Measurements from ENCODE around the gene ZSWIM4. TPM values are rescaled to one million over a fixed set of nuclear protein-coding genes. Genes with fewer than 3 reads are reported as not detected.

Gene ZSWIM4
- polyA plus RNA-seq, 3 donors = 0.19 to 1.1 (median 0.23) TPM

DNA sequence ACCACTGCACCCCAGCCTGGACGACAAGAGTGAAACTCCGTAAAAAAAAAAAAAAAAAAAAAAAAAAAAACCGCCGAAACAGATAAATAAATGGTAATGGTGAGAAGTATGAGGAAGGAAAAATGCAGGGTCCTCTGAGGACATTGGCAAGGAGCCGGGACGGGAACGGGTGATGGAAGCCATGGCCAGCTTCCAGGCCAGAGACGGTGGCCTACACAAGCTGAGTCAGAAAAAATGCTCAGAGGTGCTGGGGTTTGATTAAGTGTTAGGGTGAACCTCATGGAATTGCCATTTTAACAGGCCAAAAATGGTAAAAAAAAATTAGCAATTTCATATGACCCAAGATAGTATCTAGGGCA lies 866 bp upstream of the ZSWIM4 start:
- WGBS (ENCODE audit: insufficient coverage) = 0% methylated on average over 4 of the region's 8 CpGs
- TF ChIP-seq, protein P1, sequence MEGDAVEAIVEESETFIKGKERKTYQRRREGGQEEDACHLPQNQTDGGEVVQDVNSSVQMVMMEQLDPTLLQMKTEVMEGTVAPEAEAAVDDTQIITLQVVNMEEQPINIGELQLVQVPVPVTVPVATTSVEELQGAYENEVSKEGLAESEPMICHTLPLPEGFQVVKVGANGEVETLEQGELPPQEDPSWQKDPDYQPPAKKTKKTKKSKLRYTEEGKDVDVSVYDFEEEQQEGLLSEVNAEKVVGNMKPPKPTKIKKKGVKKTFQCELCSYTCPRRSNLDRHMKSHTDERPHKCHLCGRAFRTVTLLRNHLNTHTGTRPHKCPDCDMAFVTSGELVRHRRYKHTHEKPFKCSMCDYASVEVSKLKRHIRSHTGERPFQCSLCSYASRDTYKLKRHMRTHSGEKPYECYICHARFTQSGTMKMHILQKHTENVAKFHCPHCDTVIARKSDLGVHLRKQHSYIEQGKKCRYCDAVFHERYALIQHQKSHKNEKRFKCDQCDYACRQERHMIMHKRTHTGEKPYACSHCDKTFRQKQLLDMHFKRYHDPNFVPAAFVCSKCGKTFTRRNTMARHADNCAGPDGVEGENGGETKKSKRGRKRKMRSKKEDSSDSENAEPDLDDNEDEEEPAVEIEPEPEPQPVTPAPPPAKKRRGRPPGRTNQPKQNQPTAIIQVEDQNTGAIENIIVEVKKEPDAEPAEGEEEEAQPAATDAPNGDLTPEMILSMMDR (IDR thresholded peaks at IDR 0.05) = no peak
- intact Hi-C loops (cut with micrococcal nuclease) = no loop called here

GRCh38 chr19:13795595-13796300 lies 505 bp downstream of the ZSWIM4 start:
- Histone ChIP-seq H3K4me1 (ENCODE audit: control insufficient read depth in 1 of 2, insufficient read depth in 2 of 2, low read length in 2 of 2) (peaks cover 26 to 27% of the 10 kb centered on the region in 2 donors), H3K79me2 (ENCODE audit: insufficient read depth, low read length) (no peaks in the 10 kb centered on the region), H3K9me3 (replicated peaks in 1 of 2; ENCODE audit: control insufficient read depth in 1 of 2, insufficient read depth in 1 of 2, low read length in 2 of 2) (no peaks in the 10 kb centered on the region), H4K20me1 (ENCODE audit: insufficient read depth, low read length) (no peaks in the 10 kb centered on the region), H2AFZ (ENCODE audit: insufficient read depth, low read depth, low read length, poor library complexity, severe bottlenecking) (peak overlapping the region; percentile 69), H3K9ac (ENCODE audit: insufficient read depth, low read length, poor library complexity, severe bottlenecking) (peak overlapping the region; percentile 81), H3K27me3 (ENCODE audit: control insufficient read depth in 2 of 2, insufficient read depth in 2 of 2, low read length in 2 of 2) (no peaks in the 10 kb centered on the region), H3K27ac (ENCODE audit: low read depth in 1 of 2, low read length in 2 of 2) (peak overlapping the region in 1 of 2 donors; percentile 90), H3K4me2 (replicated peaks; ENCODE audit: extremely low read depth, low read length, poor library complexity, severe bottlenecking) (peak overlapping the region; percentile 98), H3K36me3 (replicated peaks in 1 of 2; ENCODE audit: control insufficient read depth in 1 of 2, insufficient read depth in 2 of 2, low read length in 2 of 2) (no peaks in the 10 kb centered on the region), H3K4me3 (replicated peaks in 1 of 3; ENCODE audit: low read depth in 2 of 3, low read length in 3 of 3) (peak overlapping the region; percentile 44 to 91 (median 44))
- WGBS (ENCODE audit: insufficient coverage) = 1% methylated on average over 42 of the region's 42 CpGs
- TF ChIP-seq, protein P1 (IDR thresholded peaks at IDR 0.05) = no peak
- Mint-ChIP-seq H3K4me1 (peaks cover 31% of the 10 kb centered on the region), H3K36me3 (peaks cover 2 to 4% of the 10 kb centered on the region in 2 donors), H3K9me3 (peaks cover 0 to 2% (median 0%) of the 10 kb centered on the region in 7 donors), H3K27me3 (ENCODE audit: low read depth in 3 of 3) (peaks cover 0 to 11% (median 0%) of the 10 kb centered on the region in 3 donors), H3K27ac (peak overlapping the region; percentile 14 to 93 (median 88)), H3K4me3 (peak overlapping the region; percentile 87 to 95)
- intact Hi-C loops (cut with micrococcal nuclease) = loop anchor here in 1 of 2 donors (5.0 kb wide), 2 partner anchors 37 to 63 kb away; no protein-coding TSS in a partner anchor
- DNase-seq = peak in 1 of 3 donors; percentile 23

More for the DNA sequence above, 866 bp upstream of the ZSWIM4 start:
- DNase-seq = peak in 2 of 3 donors; percentile 37 to 46
- Histone ChIP-seq H4K20me1 (ENCODE audit: insufficient read depth, low read length) (no peaks in the 10 kb centered on the region), H3K4me2 (replicated peaks; ENCODE audit: extremely low read depth, low read length, poor library complexity, severe bottlenecking) (peak overlapping the region; percentile 98), H3K79me2 (ENCODE audit: insufficient read depth, low read length) (no peaks in the 10 kb centered on the region), H3K36me3 (replicated peaks in 1 of 2; ENCODE audit: control insufficient read depth in 1 of 2, insufficient read depth in 2 of 2, low read length in 2 of 2) (no peaks in the 10 kb centered on the region), H3K4me3 (replicated peaks in 1 of 3; ENCODE audit: low read depth in 2 of 3, low read length in 3 of 3) (peak overlapping the region; percentile 57 to 91 (median 88)), H3K27me3 (ENCODE audit: control insufficient read depth in 2 of 2, insufficient read depth in 2 of 2, low read length in 2 of 2) (no peaks in the 10 kb centered on the region), H3K9ac (ENCODE audit: insufficient read depth, low read length, poor library complexity, severe bottlenecking) (peak overlapping the region; percentile 85), H3K9me3 (replicated peaks in 1 of 2; ENCODE audit: control insufficient read depth in 1 of 2, insufficient read depth in 1 of 2, low read length in 2 of 2) (no peaks in the 10 kb centered on the region), H2AFZ (ENCODE audit: insufficient read depth, low read depth, low read length, poor library complexity, severe bottlenecking) (peak overlapping the region; percentile 95), H3K27ac (ENCODE audit: low read depth in 1 of 2, low read length in 2 of 2) (peak overlapping the region; percentile 6 to 90), H3K4me1 (ENCODE audit: control insufficient read depth in 1 of 2, insufficient read depth in 2 of 2, low read length in 2 of 2) (peaks cover 38 to 39% of the 10 kb centered on the region in 2 donors)
- H3K4me1 Mint-ChIP-seq = peaks cover 39% of the 10 kb centered on the region
- H3K36me3 Mint-ChIP-seq = no peaks in the 10 kb centered on the region
- peak overlapping the region; percentile 85 to 98 (median 95) for H3K27ac Mint-ChIP-seq
- H3K27me3 Mint-ChIP-seq (ENCODE audit: low read depth in 3 of 3) = peaks cover 0 to 9% (median 0%) of the 10 kb centered on the region in 3 donors
- H3K4me3 Mint-ChIP-seq = peak overlapping the region; percentile 95 to 98
- peaks cover 0 to 5% (median 0%) of the 10 kb centered on the region in 7 donors for H3K9me3 Mint-ChIP-seq

All from CD14-positive monocyte (primary cell).